NCI-H524 treated with DMSO at 0.1 percent for 48 hours (cell line): Measurements from ENCODE around the gene ALOX15.
"Not testable (repeated sequence)": the region's sequence is repeated elsewhere in the genome, so short reads cannot be mapped to it uniquely, and the experiment has no call there.

ENCODE experiments used
- DNase-seq: peaks from one replicate; lab custom pipeline; 2025; lab: John Stamatoyannopoulos, UW

The ALOX15 gene

GRCh38 chr17:4655933-4656332 is 14.5 kb upstream of the ALOX15 start:
- not testable (repeated sequence) for DNase-seq

- no peak for DNase-seq
These were observed 11.5 kb upstream of the ALOX15 start for GRCh38 chr17:4652997-4653396.

DNA sequence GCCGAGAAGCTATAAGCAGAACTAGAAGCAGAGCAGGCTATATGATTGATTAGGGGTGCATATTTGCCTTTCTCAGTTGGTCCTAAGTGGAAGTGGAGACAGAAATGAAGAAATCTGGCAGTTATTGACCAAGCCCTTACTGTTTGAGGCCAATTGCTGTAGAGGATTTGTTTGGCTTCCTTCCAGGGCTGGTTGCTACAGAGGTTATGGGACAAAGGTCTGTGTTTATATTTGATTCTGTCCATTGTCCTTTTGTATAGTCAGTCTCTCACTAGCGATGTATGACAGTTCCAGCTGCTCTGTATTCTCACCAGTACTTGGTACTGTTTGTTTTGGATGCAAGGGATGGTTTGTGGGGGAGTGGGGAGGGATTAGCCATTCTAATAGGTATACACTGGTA is 7.3 kb upstream of the ALOX15 start:
- no peak for DNase-seq

- DNase-seq, result no peak
These were observed 4.2 kb upstream of the ALOX15 start for GRCh38 chr17:4645642-4646041.

DNA sequence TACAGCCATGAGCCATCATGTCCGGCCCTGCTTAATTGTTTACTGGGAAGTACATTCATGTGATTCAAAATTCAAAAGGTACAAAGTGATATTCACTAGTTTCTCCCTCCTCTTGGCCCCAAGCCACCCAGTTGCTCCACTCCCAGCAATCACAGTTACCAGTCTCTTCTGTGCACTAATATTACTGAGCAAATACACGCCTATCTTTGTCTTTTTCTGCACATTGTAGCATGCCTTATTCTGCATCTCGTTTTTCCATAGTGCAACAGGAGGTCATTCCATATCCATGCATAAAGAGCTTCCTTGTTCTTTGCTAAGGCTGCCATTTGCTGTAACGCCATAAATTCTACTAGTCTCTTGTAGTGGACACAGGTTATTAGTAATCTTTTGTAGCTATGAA is 2.2 kb upstream of the ALOX15 start:
- no peak for DNase-seq

- no peak for DNase-seq
These were observed 808 bp upstream of the ALOX15 start for GRCh38 chr17:4642286-4642685.

DNA sequence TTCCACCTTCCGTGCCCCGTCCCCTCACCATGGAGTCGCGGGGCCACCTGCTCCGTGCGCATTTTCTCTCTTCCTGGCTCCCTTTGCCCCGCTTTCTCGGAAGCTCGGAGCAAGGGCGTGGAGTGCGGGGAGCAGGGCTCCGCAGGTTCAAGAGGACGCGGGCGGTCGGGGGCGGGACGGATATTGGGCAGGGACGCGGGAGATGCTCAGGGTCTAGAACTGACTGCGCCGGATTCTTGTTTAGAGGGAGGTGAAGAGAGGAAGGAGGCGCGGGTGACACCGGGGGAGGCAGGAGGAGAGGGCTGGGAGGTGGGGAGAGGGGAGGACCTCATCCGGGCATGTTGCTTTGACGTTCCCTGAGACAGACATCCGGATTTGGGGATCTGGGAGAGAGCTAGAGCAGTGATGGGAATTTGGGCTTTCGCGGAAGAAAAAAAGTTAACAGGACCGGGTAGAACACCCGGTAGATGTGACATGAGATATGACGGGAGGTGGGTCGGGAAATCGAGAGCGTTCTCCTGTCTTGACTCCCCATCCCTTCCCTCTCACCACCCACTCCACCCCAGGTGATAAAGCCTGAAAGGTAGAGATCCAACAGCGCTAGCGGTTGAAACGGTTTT is 799 bp downstream of the ALOX15 start:
- not testable (repeated sequence) for DNase-seq

DNA sequence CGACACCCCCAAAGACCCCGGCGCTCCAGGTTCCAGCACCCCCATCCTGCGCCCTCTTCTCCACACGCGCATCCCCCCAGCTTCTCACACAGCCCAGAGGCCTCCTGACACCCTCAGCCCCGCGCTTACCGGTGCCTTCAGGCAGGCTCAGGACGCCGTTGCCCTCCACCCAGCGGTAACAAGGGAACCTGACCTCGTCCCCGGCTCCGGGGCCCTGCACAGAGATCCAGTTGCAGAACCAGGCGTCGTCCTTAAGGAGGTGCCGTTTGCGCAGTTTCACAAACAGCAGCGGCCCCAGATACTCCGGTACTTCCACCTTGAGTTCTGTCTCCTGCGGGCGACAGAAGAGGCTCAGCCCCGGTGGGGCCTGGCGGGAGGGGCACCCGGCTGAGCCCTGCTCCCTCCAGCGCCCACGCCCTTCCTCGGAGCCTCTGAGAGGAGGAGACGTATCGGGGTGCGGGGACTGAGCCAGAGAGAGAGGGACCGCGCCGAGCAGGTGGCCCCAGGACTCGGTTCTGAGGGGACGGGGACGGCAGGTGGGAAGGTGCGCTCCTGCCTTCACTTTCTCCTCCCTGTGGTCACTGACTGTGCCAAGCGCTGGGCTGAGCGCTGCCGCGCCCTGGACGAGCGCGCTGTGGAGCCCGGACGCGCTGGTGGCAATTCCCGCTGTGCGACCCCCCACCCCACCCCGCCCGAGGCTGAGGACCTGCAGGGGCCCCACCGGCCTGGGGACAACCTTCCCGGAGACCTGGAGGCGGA is 2.0 kb downstream of the ALOX15 start:
- DNase-seq, result not testable (repeated sequence)

GRCh38 chr17:4638766-4639165 is 2.7 kb downstream of the ALOX15 start:
- DNase-seq, result not testable (repeated sequence)

GRCh38 chr17:4636474-4637100 is 4.9 kb downstream of the ALOX15 start:
- no peak for DNase-seq

GRCh38 chr17:4635823-4636375 is 5.6 kb downstream of the ALOX15 start:
- DNase-seq, result no peak

DNA sequence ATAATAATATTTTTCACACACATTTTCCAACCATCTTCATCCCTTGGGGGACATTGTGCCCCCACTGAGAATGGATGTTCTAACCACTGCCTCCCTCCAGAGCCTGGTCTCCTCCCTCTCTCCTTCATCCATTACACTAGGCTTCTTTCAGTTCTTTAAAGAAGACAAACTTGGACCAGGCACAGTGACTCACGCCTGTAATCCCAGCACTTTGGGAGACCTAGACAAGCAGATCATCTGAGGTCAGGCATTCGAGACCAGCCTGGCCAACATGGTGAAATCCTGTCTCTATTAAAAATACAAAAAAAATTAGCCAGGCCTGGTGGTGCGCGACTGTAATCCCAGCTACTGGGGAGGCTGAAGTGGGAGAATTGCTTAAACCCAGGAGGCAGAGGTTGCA is 6.5 kb downstream of the ALOX15 start:
- no peak for DNase-seq

DNA sequence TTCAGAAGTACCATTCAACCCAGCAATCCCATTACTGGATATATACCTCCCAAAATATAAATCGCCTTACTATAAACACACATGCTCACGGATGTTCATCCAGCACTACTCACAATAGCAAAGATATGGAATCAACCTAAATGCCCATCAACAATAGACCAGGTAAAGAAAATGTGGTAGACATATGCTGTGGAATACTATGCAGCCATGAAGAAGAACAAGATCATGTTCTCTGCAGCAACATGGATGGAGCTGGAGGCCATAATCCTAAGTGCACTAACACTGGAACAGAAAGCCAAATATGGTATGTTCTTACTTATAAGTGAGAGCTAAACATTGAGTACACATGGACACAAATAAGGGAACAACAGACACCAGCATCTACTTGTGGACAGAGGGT is 7.8 kb downstream of the ALOX15 start:
- DNase-seq, result no peak

- no peak for DNase-seq
These were observed 8.9 kb downstream of the ALOX15 start for GRCh38 chr17:4632581-4632920.

- DNase-seq, result no peak
These were observed 9.5 kb downstream of the ALOX15 start for GRCh38 chr17:4631836-4632580.

DNA sequence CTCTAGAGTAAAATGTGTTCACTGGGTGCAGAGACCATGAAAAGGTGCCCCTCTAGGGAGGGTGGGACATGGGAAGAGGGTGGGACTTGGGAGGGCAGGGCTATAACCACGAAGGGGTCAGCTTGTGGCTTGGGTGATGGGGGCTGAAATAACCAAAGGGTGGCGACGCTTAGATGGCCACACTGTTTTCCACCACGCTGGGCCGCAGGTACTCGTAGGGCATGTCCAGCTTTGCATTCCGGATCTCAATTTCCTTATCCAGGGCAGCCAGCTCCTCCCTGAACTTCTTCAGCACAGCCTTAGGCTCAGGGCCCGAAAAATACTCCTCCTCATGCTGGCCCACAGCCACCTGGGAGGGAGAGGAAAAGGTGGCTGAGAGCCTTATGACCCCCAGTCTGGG is 10.0 kb downstream of the ALOX15 start:
- DNase-seq, result no peak

GRCh38 chr17:4626734-4627256 is 14.7 kb downstream of the ALOX15 start:
- DNase-seq, result no peak

DNA sequence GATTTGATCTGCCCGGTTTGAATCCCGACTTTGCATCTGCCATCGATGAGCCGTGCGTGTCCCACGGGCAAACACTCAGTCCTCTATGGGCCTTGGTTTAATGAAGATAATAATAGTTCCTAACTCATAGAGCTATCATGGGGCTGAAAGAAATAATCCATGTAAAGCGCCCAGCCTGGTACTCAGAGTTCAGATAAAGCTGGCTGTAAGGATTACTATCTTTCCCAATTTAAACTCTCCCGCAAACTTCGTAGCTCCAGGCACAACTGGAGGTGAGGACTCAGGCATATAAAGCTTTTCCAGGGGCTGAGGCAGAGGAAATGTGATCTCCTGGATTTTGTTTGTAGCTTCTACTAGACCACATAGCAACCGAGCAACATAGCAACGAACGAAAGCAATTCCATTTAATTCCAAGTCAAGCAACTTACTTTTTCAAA is 16.3 kb downstream of the ALOX15 start:
- no peak for DNase-seq

GRCh38 chr17:4624451-4624911 is 17.0 kb downstream of the ALOX15 start:
- DNase-seq, result not testable (repeated sequence)

DNA sequence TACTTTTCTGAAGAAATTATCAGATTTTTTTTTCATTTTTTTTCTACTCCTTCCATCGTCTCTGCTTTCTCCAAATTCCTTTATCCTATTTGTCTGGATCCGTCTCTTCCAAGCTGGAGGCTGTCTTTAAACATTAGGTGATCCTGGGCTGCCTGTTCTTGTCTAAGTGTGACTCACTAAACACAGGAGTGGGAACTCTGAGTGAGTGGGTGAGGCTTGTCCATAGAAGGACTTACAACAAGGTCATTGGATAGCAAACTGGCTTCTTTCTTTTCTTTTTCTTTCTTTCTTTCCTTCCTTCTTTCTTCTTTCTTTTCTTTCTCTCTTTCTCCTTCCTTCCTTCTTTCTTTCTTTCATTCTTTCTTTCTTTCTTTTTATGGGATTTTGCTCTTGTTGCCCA is 18.2 kb downstream of the ALOX15 start:
- no peak for DNase-seq

DNA sequence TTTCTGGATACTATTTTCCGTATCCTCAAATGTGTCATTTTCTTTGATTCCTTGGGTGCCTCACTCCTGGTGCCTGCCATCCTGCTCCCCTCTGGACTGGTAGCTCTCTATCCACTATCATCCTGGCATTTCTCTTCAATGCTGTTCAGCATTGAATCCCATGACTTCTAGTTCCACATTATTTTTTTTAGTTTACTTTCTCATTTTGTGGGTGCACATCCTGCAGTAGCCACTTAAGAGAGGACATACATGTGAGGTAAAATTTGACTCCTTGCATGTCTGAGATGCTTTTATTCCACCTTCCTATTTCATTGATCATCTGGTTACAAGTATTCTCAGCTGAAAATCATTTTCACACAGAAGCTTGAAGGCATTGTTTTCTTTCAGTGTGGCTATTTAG is 19.1 kb downstream of the ALOX15 start:
- no peak for DNase-seq

DNA sequence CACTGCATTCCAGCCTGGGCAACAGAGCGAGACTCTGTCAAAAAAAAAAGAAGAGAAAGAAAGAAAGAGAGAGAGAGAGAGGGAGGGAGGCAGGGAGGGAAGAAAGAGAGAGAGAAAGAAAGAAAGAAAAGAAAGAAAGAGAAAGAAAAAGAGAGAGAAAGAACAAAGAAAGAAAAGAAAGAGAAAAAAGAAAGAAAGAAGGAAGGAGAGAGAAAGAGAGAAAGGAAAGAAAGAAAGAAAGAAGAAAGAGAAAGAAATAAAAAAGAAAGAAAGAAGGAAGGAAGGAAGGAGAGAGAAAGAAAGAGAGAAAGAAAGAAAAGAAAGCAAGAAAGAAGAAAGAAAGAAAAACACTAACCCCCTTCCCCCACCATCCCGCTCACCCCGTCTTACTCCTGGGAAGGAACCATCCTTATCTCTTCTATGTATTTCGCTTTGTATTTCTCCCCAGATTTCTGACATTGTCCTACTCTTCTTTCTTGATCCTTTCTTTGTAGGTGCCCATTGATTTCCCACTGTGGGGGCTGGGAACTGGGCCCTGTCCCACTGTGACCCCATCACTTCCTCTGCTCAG is 20.9 kb downstream of the ALOX15 start:
- no peak for DNase-seq
